Left forelimb (tissue), 1 donor: ENCODE measurements around the gene LACTBL1.
A peak's percentile ranks its signal among the peaks of the same experiment; 100 is the strongest.

Experiments
- DNase-seq: peaks from one replicate; pipeline ENCODE4 v3.0.0-alpha.2; 2018; ENCODE audit warnings: low spot score

LACTBL1 gene

DNA sequence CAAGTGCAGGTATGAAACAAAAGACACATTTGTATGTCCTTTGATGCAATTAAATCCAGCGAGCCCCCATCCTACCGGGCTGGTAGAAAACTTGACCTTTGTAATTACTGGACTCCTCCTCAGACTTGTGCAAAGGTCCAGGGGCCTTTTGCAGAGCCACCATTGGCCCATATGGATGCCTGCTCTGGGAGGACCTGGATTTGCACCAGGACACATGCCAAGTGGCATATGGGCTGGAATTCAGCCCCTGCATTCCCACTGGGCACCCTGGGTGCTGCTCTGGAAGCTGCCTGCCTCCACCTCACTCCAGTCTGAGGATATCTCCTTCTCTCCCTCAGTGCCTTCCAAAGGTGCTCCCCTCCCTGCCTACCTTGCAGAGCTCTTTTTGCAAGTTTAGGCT lies 36.0 kb downstream of the LACTBL1 start:
- no peak for DNase-seq

DNA sequence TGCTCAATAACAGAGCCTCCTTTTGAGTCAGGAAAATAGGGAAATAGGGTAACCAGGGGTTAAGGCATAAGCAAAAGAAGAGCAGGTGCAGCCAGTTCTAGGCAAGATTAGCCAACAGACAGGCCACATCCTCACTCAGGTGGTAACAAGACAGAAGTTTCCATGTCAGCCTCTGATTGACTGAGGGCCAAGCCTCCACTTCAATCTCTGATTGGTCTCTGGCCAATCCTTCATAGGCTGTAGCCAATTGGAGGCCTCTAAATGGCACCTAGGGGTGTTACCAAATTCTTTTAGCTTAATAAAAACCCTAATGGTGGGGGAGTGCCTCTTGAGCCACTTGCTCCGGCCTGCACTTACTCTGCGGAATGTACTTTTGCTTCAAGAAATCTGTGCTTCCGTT lies 37.2 kb downstream of the LACTBL1 start:
- no peak for DNase-seq

DNA sequence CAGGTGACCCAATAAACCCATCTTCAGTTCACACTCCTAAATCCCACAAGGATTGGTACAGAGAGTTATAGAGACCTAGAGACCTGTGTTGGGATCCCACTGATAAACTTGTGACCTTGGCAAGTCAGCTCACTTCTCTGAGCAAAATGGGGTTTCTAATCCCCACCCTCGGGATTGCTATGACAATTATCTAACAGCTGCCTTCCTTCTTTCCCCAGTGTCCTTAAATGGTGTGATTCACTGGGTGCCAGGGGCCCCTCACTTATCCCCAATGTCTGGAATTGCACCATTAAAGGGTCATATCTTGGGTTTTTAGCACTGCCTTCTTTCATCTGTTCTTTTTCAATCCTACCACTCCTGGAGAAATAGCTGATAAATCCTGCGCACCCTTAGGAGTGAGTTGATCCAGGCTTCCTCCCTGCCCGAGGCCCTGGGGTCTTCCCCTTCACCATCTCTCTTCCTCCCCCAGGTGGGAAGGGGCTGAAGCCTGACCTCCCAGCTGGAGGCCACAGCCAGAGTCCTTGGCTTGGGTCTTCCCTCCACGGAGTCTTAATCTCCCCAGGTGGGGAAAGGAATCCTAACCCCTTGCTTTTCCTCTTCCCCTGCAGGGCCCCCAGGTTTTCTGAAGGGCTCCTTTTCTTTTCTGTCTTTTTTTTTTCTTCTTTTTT lies 39.7 kb downstream of the LACTBL1 start:
- no peak for DNase-seq

DNA sequence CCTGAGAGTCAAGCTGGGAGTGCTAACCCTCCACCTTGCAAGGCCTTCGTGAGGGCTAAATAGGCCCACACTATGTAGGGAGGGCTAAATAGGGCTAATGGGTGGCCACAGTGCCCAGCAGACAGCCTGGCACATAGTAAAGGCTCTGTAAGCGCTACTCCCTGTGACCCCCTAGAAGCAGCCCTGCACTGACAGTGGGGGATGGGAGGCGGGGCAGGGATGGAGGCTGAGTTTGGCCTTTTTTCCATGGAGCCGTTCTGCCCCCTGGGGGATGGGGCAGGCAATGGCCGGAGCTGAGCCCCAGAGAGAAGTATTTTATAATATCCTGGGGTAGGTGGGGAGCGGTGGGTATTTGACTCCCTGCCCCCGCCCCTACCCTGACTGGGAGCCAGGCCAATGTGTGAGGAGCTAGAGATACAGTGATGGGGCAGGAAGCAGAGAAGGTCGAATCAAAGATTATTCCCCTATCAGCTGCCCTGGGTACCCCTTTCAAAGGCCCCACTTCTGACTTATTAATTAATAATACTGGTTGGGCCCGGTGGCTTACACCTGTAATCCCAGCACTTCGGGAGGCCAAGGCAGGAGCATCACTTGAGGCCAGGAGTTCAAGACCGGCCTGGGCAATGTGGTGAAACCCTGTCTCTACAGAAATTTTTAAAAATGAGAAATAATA lies 42.3 kb downstream of the LACTBL1 start:
- peak; percentile 68 for DNase-seq

DNA sequence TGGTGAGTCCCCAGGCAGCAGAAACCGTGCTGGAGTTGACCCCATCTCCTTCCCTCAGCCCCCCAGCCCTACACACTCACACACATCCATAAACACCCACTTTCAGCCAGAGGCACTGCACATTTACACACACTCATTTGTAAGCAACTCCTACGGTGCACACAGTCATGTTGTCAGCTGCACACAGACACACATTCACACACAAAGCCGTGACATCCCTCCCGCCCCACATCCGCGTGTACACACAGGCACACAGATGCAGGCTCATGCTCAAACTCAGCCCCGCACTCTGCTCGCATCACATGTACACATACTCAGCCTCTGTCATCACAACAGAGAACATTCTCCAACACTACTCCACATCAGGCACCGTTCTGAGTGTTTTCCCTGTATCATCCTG lies 47.6 kb downstream of the LACTBL1 start:
- DNase-seq = no peak

DNA sequence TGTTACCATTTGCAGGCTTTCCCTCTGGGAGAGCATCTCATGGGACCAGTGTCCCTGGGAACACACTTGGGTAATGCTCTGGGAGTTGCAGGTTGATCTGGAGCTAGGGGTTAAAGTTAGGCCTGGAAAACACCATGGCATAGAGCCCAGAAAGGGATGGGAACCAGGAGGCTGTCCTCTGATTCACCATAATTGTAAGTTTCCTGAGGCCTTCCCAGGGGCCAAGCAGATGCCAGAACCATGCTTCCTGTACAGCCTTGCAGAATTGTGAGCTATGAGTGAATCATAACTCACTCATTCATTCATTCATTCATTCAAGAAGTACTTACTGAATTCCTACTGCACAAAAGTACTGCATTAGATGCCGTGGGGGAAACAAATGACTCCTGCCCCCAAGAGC lies 50.0 kb downstream of the LACTBL1 start:
- no peak for DNase-seq

DNA sequence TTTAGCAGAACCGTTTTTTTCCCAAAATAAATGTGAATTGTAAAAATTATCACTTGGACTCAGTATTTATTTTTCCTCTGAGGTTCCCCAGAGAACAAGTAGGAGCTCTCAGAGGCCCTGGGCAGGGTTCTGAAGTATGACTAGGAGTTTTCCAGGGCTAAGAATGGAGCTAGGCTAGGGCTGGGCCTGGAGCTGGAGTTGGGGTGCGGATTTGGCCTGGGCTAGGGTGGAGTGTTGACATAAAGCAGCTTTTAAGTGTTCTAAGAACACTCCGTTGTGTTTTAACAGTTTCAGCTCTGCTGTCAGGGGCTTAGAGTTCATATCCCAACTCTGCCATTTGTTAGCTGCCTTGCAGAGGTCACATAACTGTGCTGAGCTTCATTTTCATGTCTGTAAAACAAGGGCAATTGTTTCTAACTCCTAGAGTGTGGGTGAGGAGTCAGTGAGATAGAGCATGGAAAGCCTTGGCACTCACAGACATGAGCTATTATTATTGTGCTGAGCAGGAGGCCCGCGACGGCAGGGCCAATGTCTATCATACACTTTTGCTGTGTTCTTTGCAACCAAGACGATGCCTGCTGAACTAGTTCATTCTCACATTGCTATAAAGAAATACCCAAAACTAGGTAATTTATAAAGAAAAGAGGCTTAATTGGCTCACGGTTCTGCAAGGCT lies 51.1 kb downstream of the LACTBL1 start:
- no peak for DNase-seq

DNA sequence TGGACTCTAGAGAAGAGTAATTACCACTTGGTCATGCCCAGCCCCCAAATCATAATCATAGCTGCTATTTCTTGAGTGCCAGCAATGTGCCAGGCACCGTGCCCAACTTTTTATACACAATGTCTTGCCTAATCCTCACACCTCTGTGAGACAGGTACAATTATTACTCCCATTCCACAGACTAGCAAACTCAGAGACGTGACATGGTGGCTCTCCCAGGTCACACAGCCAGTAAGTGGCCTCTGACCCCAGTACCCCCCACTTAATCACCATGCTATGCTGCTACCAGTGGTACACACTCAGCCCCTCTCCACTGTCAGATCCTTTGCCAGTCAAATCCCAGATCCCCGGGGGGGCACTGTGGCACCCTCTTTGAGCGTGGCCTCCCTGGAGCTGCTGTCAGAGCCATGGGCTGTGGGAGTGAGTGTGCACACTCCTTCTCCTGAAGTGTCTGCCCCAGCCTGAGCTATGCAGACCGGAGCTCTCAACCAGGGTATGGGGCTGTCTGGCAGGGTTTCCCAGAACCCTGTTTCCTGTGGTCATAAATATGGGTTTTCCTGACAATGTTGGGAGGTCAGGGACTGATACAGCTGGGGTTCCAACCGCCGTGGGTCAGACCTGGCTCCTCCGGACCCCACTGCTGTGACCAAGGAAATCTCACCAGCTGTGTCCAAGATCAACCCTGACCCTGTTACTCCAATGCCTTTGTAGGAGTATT lies 51.8 kb downstream of the LACTBL1 start:
- DNase-seq = no peak

DNA sequence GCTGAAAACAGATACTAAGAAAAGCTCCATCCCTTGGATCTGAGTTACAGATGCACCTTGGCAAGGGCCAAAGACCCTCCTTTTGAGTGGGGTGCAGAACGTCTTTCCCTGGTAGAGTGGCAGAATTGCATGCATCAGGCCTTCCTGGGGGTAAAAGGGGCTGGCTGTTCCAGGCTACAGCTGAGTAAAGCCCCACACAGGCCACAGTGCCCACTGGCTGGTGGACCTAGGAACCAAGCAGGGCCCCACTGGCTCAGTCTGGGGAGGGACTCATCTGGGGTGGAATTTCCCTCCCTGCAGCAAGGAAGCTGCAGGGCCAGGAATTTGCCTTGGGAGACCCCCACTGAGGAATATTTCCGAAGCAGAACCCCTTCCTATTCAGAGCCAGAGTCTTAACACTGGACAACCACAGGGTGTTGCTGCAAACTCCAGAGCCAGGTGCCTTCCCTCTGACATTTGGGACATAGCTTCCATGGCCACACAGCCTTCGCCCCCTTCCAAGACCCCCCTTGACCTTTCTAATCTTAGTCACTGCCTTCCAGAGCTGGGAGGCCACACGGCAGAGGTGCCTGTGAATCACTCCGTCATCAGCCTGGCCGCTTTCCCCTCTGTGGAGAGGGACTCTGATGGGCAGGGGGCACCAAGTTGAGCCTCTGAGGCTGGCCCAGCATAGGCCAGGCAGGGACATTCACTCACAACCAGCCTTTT lies 52.5 kb downstream of the LACTBL1 start:
- no peak for DNase-seq

DNA sequence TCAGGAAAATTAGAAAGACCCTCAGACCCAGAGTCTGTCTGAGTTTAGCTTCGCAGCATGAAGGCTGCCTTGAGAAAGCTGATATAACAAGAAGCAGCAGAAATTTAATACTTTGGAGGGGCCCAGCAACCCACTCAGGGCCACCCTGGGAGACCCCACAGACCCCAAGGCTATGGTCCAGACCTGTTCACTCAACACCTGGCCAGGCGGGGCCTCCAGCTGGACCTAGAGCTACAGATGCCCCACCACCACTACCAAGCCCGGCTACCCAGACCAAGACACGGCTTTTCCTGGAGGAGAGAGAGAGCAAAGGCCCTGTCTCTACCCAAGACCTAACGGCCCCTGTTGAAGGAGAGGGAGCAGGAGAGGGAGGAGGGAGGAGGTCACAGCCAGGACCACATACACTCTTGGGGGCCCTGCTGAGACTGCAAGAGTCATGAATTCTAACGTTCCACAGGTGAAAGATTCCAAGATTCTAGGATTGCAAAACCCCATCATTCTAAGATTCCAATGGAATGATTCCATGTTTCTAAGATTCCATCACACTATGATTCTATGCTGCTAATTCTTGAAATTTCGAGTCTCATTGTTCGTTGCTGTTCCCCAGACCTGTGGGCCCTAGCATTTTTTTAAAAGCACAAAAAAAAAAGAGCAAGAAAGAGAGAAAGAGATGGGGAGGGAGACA lies 53.2 kb downstream of the LACTBL1 start:
- no peak for DNase-seq

DNA sequence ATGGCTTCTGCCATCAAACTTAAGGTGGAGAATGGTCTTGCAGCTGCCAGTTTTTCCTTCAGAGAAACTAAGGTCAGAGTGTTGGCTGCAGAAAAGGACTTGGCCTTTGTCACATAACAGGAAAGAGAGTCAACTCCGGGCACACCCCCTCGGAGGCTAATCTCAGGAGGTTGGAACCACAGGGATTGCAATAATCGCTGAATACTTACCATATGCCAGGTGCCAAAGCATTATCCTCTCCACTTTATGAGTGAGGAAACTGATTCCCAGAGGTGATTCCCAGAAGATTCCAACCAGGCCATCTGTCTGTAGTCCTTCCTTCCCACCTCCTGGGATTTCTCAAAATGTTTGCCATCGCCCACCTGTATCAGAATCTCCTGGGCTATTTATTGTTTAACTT lies 54.0 kb downstream of the LACTBL1 start:
- DNase-seq = no peak

DNA sequence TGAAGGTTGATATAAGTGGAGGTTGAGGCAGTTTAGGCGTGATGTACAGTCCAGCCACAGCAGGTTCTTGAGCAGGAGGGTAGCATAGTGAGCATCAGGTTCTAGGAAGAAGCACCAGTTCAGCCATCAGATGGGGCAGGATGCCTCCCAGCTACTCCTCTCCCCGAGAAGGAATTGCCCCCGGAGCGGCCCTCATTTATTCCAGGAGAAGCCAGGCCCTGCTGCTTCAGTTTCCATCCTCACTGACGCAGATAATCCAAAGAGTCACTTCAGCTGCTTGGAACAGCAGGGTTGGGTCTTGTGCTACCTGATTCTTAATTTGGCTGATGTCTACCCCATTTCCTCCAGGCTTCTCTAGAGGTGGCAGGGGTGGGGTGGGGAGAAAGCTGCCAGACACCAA lies 54.7 kb downstream of the LACTBL1 start:
- no peak for DNase-seq

DNA sequence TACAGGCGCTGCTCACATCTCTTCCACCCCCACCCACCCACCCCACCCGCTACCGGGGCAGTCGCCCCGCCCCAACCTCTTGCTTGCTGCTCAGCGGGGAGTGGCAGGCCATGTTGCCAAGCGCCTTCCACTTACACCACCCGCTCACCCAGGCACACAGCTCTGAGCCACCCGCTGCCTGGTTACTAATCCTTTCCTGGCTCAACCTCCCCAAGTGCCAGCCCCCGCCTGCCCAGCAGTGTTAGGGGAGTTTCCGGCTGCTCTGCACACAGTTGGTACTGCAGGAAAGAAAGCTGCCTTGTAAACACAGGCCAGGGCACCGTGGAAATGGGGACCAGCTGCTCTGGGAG lies 56.2 kb downstream of the LACTBL1 start:
- DNase-seq = peak; percentile 72

DNA sequence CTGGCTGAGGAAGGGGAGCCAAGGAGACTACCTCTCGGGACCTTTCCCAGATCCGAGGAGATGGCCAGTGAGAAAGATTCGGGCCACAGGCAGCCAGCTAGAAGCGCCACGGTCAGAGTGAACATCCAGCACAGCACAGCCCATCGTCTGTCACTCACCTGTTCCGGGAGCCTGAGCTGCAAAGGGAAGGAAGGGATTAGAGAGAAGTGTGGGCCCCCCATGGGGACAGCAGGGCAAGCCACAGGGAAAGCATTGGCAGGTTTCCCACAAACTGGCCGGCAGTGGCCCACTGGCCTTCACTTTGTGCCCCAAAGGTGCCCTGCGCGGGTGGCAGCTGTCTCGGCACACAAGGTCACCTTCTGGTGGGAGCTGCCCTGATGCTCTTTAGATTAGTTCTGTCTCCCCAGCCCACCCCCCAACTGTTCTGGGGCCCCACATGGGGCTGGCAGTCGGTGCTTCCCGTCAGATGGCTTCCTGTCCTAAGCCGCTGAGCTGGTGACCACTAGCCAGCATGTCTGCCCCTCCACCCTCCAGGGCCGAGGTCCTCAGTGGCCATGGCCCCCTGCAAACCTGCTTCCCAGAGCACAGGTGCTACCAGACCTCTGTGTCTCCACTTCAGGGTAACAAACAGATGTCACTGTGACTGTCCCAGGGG lies 56.7 kb downstream of the LACTBL1 start:
- no peak for DNase-seq

DNA sequence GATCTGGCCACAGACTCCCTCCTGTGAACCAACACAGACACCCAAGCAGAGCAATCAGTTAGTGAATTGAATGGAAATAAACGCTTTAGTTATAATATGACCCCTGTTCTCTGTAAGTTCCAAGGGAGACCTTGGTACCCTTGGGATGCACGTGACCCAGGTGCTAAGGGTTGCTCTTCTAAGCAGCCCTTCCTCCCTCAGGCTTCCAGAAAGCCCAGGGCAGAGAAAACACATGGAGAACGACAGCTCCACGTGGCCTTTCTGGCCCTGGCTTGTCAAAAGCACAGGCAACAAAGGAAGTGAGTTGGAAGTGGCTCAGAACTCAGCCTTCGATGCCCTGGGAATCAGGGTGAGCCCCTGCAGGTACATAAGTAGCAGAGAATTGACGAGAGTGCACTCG lies 57.4 kb downstream of the LACTBL1 start:
- no peak for DNase-seq

DNA sequence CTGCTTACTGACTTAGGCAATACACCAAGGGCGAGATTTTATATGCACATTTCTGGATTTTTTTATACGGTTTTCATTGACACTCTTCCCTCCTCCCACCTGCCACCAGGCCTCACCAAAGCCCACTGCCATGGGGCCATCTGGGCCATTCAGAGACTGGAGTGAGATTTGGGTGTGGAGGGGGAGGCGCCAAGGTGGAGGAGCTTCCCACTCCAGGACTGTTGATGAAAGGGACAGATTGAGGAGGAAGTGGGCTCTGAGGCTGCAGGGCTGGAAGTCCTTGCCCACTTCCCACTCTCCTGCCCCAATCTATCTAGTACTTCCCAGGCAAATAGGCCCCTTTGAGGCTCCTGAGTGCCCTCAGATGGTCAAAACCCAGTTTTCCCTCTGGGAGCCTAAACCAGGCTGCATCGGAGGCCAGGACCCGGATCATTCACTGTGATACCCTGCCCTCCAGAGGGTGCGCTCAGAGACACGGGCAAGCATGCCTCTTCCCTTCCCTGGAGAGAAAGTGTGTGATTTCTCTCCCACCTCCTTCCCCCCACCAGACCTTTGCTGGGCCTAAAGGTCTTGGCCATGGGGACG lies 57.9 kb downstream of the LACTBL1 start:
- no peak for DNase-seq

DNA sequence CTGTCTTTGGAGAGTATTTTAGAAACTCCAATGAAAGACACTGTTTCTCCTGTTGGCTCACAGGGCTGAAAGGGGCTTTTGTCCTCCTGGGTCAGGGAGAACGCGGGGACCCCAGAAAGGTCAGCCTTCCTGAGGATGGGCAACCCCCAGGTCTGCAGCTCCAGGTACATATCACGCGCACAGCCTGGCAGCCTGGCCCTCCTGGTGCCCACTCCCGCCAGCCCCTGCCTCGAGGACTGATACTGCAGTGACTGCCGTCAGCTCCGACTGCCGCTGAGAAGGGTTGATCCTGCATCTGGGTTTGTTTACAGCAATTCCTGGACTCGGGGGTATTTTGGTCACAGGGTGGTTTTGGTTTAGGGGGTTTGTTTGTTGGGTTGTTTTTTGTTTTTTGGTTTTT lies 58.5 kb downstream of the LACTBL1 start:
- no peak for DNase-seq

DNA sequence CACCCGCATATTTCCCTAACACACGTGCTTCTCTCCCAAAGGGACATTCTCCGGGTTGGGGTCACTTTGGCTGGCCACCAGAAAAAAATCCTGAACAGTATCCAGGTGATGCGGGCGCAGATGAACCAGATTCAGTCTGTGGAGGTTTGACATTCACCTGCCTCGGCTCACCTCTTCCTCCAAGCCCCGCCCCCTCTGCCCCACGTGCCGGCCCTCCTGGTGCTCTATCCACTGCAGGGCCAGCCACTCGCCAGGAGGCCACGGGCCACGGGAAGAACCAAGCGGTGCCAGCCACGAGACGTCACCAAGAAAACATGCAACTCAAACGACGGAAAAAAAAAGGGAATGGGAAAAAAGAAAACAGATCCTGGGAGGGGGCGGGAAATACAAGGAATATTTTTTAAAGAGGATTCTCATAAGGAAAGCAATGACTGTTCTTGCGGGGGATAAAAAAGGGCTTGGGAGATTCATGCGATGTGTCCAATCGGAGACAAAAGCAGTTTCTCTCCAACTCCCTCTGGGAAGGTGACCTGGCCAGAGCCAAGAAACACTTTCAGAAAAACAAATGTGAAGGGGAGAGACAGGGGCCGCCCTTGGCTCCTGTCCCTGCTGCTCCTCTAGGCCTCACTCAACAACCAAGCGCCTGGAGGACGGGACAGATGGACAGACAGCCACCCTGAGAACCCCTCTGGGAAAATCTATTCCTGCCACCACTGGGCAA lies 59.1 kb downstream of the LACTBL1 start:
- no peak for DNase-seq

DNA sequence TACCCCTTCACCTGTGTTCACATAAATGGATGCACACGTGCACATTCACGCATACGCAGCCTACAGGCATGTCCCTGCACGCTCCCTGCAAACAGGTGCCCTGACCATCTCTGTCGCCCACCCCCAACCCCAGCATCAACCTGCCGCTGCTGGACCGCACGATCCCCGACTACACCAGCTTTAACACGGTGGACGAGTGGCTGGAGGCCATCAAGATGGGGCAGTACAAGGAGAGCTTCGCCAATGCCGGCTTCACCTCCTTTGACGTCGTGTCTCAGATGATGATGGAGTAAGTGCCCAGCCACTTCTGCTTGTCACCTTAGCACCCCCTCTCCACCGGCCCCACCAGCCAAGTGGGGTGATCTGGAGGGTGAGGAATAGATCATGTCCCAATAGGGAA lies 60.4 kb downstream of the LACTBL1 start:
- DNase-seq = no peak

DNA sequence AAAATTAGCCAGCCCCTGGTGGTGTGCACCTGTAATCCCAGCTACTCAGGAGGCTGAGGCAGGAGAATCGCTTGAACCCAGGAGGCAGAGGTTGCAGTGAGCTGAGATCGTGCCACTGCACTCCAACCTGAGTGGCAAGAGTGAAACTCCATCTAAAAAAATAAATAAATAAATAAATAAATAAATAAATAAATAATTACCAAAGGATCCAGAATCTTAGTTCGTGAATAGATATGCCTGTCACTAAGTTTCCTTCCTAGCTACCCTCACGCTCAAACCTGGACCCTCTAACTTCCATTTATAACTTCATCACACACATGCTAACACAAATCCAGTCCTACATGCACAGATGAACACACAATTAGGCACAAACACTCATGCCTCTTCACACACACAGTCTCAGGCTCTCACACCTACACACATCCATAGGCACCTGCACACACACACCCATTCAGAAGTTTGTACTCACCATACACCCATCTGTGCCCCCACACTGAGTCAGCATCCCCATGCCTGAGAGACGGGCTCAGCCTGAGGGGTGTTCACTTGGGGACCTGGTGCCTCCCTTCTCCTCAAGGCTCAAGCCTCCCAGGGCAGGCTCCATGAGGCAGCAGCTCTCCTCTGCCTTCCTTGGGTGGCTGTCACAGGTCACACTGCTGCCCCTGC lies 61.5 kb downstream of the LACTBL1 start:
- DNase-seq = no peak
